Calu3 (cell line): ENCODE data around the gene SHKBP1. TPM values are rescaled to one million over a fixed set of nuclear protein-coding genes. Genes with fewer than 3 reads are reported as not detected.

Experiments used
- BruUV-seq: library from RNA; stranded (reverse); fragments of 400-500 nt; replicated peaks from 2 replicates; lab custom pipeline; 2021; lab: Mats Ljungman, UMichigan
- CTCF ChIA-PET: fragments of 300-600 bp; sonication (Branson Sonifier 250); formaldehyde crosslinking; loops from one replicate; lab custom pipeline; 2022; ENCODE audit warnings: antibody characterized with exemption; lab: Charles Lee
- DNase-seq: peaks from one replicate; pipeline ENCODE4 v3.0.0; 2022
- H3K27ac Mint-ChIP-seq: one replicate; pipeline ENCODE4 v1.8.0; 2022; ENCODE audit warnings: mixed read lengths; ENCODE audit not compliant: unreplicated experiment
- H3K27me3 Mint-ChIP-seq: one replicate; pipeline ENCODE4 v1.8.0; 2022; ENCODE audit warnings: mixed read lengths; ENCODE audit not compliant: unreplicated experiment
- H3K36me3 Mint-ChIP-seq: one replicate; pipeline ENCODE4 v1.8.0; 2022; ENCODE audit warnings: mild to moderate bottlenecking, moderate library complexity, mixed read lengths; ENCODE audit not compliant: insufficient read depth, unreplicated experiment
- H3K4me1 Mint-ChIP-seq: one replicate; pipeline ENCODE4 v1.8.0; 2022; ENCODE audit warnings: mild to moderate bottlenecking, low read depth, mixed read lengths; ENCODE audit not compliant: unreplicated experiment
- H3K4me3 Mint-ChIP-seq: one replicate; pipeline ENCODE4 v1.8.0; 2022; ENCODE audit warnings: mild to moderate bottlenecking, low read depth, moderate library complexity, mixed read lengths; ENCODE audit not compliant: unreplicated experiment
- H3K9me3 Mint-ChIP-seq: one replicate; pipeline ENCODE4 v1.8.0; 2022; ENCODE audit warnings: low read depth, mixed read lengths; ENCODE audit not compliant: unreplicated experiment
- intact Hi-C: fragments of 100-400 bp; cut with micrococcal nuclease; formaldehyde crosslinking; loops from one replicate; pipeline ENCODE4 v1.10.0; 2022; ENCODE audit not compliant: unreplicated experiment
- total RNA-seq: library from RNA; stranded (reverse); gene quantifications from 2 replicates; pipeline ENCODE4 v1.2.3, GENCODE V29; 2022
- TF ChIP-seq, protein P1 (sequence below): fragments of 200-600 bp; IDR thresholded peaks from one replicate; pipeline ENCODE4 v1.8.0; 2022; ENCODE audit warnings: antibody characterized with exemption; ENCODE audit not compliant: unreplicated experiment

Gene SHKBP1
- total RNA-seq, 1 experiment from 2014 or later, result 117 TPM

DNA sequence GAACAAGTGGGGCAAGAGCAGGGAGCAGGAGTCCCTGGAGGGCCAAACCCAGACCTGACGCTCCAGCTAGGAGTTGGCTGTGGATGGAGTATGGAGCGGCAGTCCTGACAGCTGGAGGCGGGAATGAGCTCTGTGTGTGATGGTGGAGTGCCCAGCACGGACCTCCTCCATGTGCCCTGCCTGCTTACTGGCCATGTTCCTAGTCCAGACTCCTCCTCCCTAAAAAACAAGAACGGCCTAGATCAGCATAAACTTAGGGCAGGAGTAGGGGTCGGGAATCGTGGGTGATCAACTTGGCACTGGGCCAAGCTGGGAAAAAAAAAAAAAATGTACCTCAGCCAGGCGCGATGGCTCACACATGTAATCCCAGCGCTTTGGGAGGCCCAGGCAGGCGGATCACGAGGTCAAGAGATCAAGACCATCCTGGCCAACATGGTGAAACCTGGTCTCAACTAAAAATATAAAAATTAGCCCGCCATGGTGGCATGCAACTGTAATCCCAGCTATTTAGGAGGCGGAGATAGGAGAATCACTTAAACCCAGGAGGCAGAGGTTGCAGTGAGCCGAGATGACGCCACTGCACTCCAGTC lies 54.0 kb downstream of the SHKBP1 start:
- Mint-ChIP-seq H3K36me3 (peaks cover 11% of the 10 kb centered on the region), H3K4me3 (no peak overlapping the region), H3K27ac (no peak overlapping the region), H3K27me3 (peaks cover 20% of the 10 kb centered on the region), H3K4me1 (peaks cover 9% of the 10 kb centered on the region), H3K9me3 (no peaks in the 10 kb centered on the region)
- DNase-seq, result no peak
- BruUV-seq, result no TSS peak
- CTCF ChIA-PET, result no interaction called here
- intact Hi-C loops, result loop anchor here (10.0 kb wide), 1 partner anchor 326 kb away; no protein-coding TSS in a partner anchor
- TF ChIP-seq, protein P1, sequence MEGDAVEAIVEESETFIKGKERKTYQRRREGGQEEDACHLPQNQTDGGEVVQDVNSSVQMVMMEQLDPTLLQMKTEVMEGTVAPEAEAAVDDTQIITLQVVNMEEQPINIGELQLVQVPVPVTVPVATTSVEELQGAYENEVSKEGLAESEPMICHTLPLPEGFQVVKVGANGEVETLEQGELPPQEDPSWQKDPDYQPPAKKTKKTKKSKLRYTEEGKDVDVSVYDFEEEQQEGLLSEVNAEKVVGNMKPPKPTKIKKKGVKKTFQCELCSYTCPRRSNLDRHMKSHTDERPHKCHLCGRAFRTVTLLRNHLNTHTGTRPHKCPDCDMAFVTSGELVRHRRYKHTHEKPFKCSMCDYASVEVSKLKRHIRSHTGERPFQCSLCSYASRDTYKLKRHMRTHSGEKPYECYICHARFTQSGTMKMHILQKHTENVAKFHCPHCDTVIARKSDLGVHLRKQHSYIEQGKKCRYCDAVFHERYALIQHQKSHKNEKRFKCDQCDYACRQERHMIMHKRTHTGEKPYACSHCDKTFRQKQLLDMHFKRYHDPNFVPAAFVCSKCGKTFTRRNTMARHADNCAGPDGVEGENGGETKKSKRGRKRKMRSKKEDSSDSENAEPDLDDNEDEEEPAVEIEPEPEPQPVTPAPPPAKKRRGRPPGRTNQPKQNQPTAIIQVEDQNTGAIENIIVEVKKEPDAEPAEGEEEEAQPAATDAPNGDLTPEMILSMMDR, result no peak

DNA sequence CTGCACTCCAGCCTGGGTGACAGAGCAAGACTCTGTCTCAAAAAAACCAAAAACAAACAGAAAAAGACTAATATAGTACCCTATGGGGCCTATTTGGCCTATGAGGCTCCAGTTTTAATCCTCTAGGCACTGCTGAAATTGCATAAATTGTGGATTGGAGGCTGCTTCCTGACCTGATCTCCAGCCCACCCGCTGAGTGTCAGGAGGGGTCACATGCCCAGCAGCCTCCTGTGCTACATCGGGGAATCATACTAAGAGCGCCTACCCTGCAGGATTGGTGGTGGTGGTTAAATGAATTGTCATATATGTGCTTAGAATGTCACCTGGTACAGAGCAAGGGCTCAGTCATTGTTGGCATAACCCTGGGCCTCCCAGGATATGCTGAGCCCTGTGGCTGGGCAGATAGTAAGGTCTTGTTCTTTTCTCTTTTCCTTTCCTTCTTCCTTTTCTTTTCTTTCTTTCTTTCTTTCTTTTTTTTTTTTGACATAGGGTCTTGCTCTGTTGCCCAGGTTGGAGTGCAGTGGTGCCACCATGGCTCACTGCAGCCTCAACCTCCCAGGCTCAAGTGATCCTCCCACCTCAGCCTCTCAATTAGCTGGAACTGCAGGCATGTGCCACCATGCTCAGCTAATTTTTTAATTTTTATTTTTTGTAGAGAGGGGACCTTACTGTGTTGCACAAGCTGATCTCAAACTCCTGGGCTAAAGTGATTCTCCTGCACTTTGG lies 55.8 kb downstream of the SHKBP1 start:
- peaks cover 6% of the 10 kb centered on the region for H3K36me3 Mint-ChIP-seq
- CTCF ChIA-PET, result interaction anchor here (0.5 to 3.0 kb wide), 4 partner anchors 29 to 430 kb away, joined by 3 to 31 read pairs (median 16); partner anchors contain the start of gene BLVRB

DNA sequence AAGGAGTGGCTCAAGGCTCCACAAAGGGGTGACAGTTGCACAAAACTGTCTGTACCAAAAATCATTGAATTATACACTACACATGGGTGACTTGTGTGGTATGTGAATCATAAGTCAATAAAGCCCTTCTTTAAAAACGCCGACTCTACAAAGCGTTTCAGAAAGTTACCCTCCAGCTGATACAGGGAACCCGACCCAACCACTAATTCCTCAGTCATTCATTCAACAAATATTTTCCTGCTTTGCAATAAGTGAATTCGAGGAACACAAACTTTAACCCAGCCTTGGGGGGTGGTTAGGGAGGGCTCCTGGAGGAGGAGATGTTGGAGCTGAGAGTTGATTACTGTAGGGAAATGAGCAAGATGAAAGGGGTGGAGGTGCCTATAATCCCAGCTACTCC lies 56.5 kb downstream of the SHKBP1 start:
- no peak for DNase-seq
- no peak overlapping the region for H3K4me3 Mint-ChIP-seq
- peaks cover 24% of the 10 kb centered on the region for H3K27me3 Mint-ChIP-seq
- CTCF ChIA-PET, result interaction anchor here (0.5 to 3.0 kb wide), 8 partner anchors 12 to 431 kb away, joined by 3 to 31 read pairs (median 7); partner anchors contain the start of gene BLVRB
- no peaks in the 10 kb centered on the region for H3K36me3 Mint-ChIP-seq
- H3K27ac Mint-ChIP-seq, result no peak overlapping the region
- H3K9me3 Mint-ChIP-seq, result no peaks in the 10 kb centered on the region
- TF ChIP-seq, protein P1, result no peak
- peaks cover 9% of the 10 kb centered on the region for H3K4me1 Mint-ChIP-seq
- intact Hi-C loops, result loop anchor here (10.0 kb wide), 1 partner anchor 328 kb away; no protein-coding TSS in a partner anchor
- no TSS peak for BruUV-seq

More for the DNA sequence above, 55.8 kb downstream of the SHKBP1 start:
- no peak overlapping the region for H3K27ac Mint-ChIP-seq
- H3K9me3 Mint-ChIP-seq, result no peaks in the 10 kb centered on the region
- H3K4me1 Mint-ChIP-seq, result peaks cover 9% of the 10 kb centered on the region
- H3K4me3 Mint-ChIP-seq, result no peak overlapping the region
- DNase-seq, result no peak
- intact Hi-C loops, result loop anchor here (10.0 kb wide), 1 partner anchor 328 kb away; no protein-coding TSS in a partner anchor
- no TSS peak for BruUV-seq
- TF ChIP-seq, protein P1, result no peak
- peaks cover 24% of the 10 kb centered on the region for H3K27me3 Mint-ChIP-seq

DNA sequence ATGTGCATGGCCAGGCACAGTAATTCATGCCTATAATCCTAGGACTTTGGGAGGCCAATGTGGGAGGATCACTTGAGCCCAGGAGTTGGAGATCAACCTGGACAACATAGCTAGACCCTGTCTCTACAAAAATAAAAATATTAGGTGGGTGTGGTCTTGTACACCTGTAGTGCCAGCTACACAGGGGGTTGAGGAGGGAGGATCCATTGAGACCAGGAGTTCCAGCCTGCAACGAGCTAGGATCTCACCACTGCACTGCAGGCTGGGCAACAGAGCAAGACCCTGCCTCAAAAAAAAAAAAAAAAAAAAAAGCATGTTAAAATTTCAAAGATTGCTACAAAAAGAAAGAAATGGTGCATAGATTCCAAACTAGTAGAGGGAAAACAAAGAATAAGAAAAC lies 61.7 kb downstream of the SHKBP1 start:
- Mint-ChIP-seq H3K36me3 (no peaks in the 10 kb centered on the region), H3K4me1 (peaks cover 25% of the 10 kb centered on the region), H3K4me3 (no peak overlapping the region), H3K9me3 (no peaks in the 10 kb centered on the region), H3K27me3 (peaks cover 24% of the 10 kb centered on the region), H3K27ac (no peak overlapping the region)
- BruUV-seq, result no TSS peak
- TF ChIP-seq, protein P1, result no peak
- intact Hi-C loops, result loop anchor here (10.0 kb wide), 1 partner anchor 334 kb away; no protein-coding TSS in a partner anchor
- DNase-seq, result no peak
- CTCF ChIA-PET, result interaction anchor here (0.7 to 0.8 kb wide), 2 partner anchors 293 to 621 kb away, joined by 4 to 8 read pairs; no protein-coding TSS in a partner anchor
